Body of pancreas (tissue), 4 donors: ENCODE data around the gene THSD7A.

Experiments
- POLR2A ChIP-seq, 3 donors: fragments of 450-650 bp; IDR thresholded peaks; one replicate each; pipeline ENCODE4 v1.6.1; 2016; ENCODE audit warnings: antibody characterized with exemption in 3 of 3, mild to moderate bottlenecking in 2 of 3
- TF ChIP-seq, protein P1 (sequence below), 7 experiments: fragments of 450-650 bp in 4 of 7; fragments of 200-600 bp in 3 of 7; sonication (generic) in 3 of 7; IDR thresholded peaks; one replicate each; pipeline ENCODE4 v1.5.1; 2016 to 2019; ENCODE audit warnings: antibody characterized with exemption in 7 of 7

DNA sequence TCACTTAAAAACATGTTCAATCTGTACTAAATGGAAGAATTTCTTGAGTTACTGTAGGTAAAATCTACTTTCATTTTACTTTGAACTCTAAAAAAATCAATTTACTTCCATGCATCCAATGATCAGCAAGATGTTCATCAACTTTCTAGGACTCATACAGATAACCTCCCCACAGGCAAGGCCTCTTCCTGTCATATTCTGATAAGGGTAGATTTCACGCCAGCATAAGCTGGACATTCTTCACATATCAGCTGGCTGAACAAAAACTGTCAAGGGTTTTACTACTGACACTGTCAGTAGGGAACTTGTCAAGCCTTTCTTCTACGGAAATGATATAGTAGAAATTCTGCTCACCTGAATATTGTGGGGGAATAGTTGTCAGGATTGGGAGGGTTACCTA, 244.9 kb downstream of the THSD7A start:
- TF ChIP-seq, protein P1, sequence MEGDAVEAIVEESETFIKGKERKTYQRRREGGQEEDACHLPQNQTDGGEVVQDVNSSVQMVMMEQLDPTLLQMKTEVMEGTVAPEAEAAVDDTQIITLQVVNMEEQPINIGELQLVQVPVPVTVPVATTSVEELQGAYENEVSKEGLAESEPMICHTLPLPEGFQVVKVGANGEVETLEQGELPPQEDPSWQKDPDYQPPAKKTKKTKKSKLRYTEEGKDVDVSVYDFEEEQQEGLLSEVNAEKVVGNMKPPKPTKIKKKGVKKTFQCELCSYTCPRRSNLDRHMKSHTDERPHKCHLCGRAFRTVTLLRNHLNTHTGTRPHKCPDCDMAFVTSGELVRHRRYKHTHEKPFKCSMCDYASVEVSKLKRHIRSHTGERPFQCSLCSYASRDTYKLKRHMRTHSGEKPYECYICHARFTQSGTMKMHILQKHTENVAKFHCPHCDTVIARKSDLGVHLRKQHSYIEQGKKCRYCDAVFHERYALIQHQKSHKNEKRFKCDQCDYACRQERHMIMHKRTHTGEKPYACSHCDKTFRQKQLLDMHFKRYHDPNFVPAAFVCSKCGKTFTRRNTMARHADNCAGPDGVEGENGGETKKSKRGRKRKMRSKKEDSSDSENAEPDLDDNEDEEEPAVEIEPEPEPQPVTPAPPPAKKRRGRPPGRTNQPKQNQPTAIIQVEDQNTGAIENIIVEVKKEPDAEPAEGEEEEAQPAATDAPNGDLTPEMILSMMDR (IDR thresholded peaks at IDR 0.05), result no peak
- TF ChIP-seq POLR2A (IDR thresholded peaks at IDR 0.05), result no peak
